ENCODE results near the gene ACTL10.
"Not testable (repeated sequence)": the region's sequence is repeated elsewhere in the genome, so short reads cannot be mapped to it uniquely, and the experiment has no call there.

The ACTL10 gene

DNA sequence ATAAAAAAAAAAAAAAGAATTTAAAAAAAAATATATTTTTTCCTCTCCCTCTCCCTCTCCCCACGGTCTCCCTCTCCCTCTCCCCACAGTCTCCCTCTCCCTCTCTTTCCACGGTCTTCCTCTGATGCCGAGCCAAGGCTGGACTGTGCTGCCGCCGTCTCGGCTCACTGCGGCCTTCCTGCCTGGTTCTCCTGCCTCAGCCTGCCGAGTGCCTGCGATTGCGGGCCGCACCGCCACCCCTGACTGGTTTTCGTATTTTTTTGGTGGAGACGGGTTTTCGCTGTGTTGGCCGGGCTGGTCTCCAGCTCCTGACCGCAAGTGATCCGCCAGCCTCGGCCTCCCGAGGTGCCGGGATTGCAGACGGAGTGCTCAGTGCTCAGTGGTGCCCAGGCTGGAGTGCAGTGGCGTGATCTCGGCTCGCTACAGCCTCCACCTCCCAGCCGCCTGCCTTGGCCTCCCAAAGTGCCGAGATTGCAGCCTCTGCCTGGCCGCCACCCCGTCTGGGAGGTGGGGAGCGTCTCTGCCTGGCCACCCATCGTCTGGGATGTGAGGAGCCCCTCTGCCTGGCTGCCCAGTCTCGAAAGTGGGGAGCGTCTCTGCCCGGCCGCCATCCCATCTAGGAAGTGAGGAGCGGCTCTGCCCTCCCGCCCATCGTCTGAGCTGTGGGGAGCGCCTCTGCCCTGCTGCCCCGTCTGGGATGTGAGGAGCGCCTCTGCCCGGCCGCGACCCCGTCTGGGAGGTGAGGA, 34.1 kb downstream of the ACTL10 start:
- not testable (repeated sequence) for DNase-seq

DNA sequence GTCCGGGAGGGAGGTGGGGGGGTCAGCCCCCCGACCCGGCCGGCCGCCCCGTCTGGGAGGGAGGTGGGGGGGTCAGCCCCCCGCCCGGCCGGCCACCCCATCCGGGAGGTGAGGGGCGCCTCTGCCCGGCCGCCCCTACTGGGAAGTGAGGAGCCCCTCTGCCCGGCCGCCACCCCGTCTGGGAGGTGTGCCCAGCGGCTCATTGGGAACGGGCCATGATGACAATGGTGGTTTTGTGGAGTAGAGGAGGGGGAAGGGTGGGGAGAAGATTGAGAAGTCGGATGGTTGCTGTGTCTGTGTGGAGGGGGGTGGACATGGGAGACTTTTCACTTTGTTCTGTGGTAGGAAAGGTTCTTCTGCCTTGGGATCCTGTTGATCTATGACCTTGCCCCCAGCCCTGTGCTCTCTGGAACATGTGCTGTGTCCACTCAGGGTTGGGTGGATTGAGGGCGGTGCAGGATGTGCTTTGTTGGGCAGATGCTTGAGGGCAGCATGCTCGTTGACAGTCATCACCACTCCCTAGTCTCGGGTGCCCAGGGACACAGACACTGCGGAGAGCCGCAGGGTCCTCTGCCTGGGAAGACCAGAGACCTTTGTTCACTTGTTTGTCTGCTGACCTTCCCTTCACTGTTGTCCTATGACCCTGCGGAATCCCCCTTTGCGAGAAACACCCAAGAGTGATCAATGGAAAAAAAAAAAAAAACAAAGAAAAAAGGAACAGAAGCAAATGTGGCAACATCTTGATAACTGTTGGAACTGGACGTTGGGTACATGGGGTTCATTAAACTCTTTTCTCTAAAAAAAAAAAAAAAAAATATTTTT, 35.1 kb downstream of the ACTL10 start:
- DNase-seq, result no peak

DNA sequence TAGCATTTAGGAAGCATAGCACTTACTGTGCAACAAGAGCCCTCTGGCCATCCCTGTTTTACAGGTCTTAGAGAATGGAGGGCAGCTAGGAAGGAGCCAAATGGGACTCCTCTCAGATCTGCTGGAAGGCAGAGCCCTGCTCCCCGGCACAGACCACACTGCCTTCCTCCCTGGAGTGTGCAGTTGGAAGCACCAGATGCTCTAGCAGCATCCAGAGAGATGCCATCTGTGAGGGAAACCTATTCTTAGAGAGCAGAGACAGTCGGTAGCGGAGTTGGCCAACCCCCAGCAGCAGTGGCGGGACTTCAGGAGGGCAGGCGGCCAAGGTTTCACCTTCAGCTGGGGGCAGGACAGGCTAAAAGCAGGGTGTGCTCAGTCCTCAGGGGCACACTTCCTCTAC, 36.1 kb downstream of the ACTL10 start:
- DNase-seq, result no peak

DNA sequence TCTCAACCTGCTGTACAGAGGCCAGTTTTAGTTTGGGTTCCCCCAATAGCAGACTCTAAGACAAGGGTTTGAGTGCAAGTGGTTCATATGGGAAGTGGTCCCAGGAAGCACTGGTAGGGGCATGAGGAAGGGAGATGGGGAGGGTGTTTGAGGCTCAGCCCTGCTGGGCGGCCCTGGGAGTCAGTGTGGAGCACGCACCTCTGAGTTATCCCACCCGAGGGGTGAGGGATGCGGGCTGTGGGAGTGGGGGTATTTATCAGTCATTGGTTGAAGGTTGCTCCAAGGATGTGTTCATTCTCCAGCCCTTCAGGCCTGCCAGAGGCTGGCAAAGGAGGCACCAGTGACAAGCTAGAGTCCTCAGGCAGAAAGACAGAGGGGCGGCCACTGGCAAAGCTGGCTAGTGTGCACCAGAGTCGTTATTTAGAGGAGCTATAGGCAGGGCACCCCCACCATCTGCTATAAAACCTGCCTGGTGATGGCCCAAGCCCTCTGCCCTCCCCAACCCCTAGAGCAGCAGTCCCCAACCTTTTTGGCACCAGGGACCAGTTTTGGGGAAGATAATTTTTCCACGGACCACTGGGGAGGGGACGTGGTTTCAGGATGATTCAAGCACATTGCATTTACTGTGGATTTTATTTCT, 36.9 kb downstream of the ACTL10 start:
- DNase-seq, result no peak

DNA sequence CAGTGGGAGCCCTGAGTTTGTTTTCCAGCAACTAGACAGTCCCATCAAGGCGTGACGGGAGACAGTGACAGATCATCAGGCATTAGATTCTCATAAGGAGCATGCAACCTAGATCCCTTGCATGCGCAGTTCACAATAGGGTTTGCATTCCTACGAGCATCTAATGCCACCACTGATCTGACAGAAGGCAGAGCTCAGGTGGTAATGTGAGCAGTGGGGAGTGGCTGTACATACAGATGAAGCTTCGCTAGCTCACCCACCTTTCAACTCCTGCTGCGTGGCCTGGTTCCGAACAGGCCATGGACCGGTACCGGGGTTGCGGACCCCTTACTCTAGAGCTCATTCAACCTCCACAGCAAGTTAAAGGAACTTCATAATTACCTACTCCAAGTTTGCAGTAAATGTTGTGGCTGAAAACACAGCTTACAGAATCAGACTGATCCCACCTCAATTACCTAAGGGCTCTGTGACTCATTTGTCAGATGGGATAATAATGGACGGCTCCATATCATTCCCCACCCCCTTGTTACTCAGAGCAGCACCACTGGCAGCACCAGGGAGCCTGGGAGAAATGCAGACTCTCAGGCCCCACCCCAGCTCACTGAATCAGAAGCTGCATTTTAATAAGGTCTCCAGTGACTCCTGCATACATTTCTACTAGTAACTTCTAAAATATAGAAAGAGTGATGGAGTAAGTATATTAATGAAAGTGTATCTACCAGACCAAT, 37.6 kb downstream of the ACTL10 start:
- no peak for DNase-seq

DNA sequence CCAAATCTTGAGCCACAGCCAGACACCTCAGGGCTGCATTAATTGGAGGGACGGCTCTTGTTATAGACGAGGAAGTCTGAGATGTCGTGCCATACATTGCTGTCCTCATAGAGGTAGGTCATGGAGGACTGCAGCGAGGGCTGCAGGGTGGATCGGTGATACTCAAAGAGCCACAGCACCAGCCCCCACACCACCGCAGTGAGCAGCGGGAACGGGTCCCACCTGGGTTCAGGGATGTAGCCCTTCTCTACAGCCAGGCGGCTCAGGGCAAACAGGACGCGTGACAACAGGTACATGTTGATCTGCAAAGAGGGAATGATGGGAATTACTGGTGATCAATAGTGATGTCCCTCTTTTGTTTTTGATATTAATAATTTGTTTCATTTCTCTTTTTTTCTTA, 40.9 kb downstream of the ACTL10 start:
- no peak for DNase-seq

DNA sequence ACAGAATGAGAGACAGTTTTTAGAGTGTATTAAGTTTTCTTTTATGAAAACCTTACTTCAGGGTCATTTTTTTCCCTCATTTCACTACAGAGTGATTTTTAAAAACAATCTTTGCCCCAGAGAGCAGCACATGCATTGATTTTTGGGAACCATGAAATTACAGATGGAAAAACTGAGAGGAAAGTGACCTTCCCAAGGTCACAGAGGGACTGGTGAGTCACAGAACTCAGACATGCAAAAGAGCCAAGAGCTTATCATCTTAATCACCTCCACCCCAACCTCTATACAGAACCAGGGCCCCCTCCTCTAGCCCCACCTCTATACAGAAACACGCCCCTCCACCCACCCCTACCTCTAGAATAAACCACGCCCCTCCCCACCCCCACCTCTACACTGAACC, 42.7 kb downstream of the ACTL10 start:
- no peak for DNase-seq

DNA sequence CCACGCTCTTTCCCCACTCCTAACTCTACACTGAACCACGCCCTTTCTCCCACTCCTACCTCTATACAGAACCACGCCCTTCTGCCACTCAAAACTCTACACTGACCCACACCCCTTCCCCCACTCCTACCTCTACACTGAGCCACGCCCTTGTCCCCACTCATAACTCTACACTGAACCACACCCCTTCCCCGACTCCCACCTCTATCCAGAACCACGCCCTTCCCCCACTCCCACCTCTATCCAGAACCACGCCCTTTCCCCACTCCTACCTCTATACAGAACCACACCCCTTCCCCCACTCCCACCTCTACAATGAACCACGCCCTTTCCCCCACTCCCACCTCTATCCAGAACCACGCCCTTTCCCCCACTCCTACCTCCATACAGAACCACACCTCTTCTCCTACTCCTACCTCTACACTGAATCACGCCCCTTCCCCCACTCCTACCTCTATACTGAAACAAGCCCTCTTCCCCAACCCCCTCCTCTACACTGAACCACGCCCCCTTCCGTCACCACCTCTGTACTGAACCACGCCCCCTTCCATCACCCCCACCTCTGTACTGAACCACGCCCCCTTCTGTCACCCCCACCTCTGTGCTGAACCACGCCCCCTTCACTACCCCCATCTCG, 43.3 kb downstream of the ACTL10 start:
- DNase-seq, result no peak

DNA sequence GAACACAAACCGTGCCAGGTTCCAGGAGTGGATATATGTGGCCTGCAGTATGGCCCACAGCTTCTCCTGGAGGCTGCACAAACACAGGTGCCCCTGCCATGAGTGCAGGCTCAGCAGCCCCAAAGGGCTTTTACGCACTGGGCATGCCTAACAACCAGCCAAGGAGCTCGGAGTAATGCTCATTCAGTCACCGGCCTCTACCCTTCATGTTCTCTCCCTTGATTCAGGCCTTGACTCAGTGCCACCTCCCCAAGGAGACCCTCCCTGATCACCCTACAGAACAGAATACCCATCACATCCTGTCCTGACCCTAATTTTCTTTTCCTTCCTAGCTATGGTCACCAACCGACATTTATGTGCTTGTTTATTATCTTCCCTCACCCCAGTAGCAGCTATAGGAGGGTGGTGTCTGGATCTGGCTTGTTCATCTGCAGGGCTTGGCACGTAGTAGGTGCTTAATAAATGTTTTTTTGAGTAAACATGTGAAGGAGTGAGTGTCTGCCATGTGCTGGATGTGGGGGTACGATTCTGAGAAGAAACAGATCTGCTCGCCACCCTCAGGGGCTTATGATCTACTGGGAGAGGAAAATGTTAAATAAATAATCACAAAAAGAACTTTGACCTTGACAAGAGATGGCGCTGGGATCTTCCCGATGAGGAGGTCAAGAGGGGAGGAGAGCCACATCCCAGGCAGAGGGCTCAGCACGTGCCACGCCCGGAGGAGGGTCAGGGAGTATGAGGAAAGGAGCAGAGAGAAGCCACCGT, 44.1 kb downstream of the ACTL10 start:
- no peak for DNase-seq

DNA sequence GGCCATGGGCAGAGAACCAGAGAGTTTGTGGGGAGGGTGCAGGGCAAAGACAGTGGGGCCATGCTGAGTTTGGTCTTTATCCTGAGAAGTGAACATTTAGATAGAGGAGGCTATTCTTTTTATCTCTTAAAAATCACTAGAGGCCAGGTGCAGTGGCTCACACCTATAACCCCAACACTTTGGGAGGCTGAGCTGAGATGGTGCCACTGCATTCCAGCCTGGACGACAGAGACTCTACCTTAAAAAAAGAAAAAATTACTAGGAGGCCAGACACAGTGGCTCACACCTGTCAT, 44.6 kb downstream of the ACTL10 start:
- DNase-seq, result no peak

DNA sequence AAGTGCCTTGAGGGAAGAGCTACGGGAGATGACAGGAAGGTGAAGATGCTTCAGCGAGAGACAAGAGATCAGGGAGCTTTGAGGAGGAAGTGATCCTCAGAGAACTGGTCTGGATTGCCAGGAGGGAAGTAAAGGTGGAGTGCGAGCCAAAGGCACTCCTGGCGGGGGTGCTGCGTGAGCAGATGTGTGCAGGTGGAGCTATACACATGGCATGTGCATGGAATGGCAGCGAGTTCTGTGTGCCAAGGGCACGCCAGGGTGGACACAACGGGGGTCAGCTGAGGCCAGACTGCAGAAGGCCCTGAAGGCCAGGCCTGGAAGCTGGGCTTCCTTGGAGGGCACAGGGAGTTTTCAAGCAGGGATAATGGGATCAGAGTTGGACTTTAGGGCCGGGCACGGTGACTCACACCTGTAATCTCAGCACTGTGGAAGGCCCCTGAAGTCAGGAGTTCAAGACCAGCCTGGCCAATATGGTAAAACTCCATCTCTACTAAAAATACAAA, 47.2 kb downstream of the ACTL10 start:
- no peak for DNase-seq

DNA sequence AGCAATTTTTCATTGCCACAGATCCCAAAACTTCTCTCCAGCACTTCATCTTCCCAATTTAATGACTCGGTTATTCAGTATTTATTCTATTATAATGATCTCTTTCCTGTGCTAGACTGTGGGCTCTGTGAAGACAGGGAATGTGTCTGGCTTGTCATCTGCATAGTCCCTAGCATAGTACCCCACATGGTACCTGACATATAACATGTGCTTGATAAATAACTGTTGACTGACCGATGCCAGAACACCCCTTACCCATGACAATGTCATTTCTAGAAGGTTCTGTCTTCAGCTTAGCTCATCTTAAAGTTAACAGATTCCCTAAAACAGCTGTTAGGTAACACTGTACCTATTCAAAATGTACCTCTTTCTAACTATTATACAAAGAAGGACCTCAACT, 49.8 kb downstream of the ACTL10 start:
- no peak for DNase-seq

Data from NCI-H1417 treated with DMSO at 0.1 percent for 48 hours (cell line).